Measurements from ENCODE around the gene DDX20.

The DDX20 gene

DNA sequence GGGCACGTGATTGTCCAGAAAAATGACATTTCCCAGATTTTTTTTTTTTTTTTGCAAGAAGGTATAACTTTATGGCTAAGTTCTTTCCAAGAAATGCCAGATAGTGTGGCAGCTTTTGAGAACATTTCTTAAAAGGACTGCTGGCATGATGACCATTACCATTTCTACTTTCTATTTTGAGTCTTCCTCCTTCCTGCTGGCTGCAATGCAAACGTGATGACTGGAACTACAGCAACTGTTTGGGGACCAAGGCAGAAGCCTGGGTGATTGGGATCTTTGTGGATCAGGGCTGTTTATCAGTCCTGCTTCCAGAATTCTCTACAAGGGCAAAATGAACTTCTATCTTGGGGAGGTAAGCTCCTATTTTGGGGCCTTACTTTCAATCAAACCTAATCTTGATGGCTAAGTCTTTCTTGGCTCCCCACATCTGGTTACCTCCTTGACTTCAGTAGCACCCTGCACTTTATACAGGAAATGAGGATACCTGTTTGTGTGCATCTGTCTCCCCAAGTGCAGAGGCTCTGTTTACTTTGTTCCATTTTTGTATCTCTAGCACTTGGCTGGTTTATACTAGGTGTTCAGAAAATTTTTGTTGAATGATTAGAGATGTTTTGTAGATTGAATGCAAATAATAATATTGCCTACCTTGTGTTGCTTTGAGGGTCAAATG, 3.7 kb upstream of the DDX20 start:
- FAIRE-seq: no peak

DNA sequence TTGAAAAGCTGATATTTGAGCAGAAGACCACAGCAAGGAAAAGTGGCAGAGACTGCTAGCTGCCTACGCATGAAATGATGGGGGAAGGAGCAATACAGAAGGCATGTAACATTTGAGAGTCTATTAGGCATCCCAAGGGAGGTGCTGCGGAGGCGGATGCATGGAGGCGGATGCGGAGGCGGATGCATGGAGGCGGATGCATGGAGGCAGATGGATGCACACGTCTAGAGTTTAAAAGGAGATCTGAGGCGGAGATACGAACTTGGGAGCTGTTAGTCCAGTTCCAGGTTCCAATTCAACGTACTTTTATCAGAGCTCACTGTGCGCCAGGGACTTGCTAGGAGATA, 744 bp upstream of the DDX20 start:
- FAIRE-seq: no peak

DNA sequence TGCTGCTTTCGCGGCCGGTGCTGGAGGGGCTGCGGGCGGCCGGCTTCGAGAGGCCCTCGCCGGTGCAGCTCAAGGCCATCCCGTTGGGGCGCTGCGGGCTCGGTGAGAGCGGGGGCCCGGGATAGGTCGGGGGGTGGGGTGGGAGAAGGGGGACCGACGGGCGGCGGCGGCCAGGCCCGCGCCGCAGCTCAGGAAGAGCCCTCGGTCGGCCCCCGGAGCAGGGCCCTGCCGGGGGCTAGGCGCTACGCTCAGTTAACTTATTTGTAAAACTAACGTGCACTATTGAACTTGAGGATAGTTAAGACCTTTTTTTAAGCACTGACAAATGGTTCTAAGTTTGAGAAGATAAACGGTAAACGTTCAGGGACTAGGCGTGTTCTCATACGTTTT, 418 bp downstream of the DDX20 start:
- no peak for FAIRE-seq

DNA sequence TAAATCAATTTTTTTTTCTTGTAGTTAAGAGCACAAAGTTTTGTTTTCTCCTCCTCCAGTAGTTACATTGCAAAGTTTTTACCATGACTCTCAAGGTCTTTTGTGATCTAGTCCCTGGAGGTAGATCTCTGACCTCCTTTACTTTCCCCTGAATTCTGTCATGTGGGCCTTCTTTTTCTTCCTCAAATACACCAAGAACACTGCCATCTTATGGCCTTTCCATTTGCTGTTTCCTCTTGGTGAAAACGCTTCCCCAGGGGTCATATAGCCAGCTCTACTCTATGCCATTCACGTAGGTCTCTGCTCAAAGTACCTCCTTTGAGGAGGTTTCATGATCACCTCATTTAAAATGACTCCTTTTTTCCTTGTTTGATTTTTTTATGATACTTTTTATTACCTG, 2.7 kb downstream of the DDX20 start:
- no peak for FAIRE-seq

DNA sequence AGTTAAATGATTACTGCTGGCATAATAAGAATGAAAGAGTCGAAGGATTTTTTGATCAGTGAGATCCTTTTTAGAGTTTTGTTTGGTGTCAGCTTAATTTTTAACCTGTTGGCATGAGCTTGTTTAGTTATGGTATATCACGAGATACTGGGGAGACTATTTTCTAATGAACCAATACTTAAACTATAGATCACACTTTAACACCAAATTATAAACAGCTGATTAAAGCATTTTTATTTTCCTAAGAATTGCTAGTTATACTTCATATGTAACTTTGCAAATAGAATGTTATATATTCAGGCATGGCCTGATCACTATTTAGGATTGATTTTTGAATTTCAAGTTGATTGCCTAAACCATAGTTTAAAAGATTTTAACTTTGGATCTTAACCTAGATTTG, 6.0 kb downstream of the DDX20 start:
- no peak for FAIRE-seq

DNA sequence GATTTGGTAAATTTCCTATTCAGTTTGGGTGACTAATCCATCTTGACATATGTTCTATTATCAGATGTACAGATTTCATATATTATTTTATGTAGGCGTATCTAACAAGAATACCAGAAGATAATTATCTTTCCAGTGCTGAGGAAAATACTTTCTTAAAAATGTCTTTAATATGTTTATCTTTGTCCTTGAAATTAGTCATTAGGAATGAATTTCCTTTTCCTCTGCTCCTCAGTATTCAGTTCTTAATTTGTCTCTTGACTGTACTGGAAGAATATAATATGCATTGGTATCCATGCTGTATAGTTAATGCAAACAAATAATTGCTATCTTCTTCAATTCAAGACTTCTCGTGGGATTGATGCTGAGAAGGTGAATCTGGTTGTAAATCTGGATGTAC, 6.6 kb downstream of the DDX20 start:
- no peak for FAIRE-seq

DNA sequence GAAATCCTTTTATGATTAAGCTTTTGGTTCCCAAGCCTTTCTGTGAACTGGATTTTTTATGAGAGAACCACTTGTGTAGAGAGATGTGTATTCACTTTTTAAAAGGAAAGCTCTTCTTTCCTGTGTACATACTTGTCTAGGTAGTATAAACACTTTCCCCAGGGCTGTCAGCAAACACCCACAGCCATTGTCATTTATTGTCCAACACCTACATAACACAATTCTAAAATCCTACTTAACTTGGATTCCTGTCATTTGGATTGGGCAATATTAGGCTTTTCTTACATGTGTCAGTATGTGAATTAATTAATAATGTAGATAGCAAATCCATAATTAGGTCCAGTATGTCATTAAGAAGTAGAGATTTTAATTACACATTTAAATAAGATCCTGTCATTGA, 12.3 kb downstream of the DDX20 start:
- FAIRE-seq: no peak

DNA sequence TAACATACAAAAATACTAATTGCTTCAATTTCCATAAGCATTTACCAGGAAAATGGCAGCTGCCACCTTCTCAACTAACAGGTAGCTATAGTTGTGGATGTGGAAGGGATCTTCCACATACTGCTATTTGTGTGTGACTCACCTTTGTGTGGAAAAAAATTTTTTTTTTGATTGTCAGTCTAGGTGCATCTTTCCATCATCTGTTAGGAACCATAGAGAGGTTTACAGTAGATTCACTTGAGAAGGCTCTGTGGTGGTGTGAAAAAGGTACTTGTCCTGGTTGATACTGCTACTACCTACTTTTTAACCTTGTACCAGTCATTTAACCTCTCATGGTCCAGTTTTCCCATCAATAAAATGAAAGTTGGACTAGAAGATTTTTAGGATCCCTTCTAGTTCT, 12.9 kb downstream of the DDX20 start:
- FAIRE-seq: no peak

DNA sequence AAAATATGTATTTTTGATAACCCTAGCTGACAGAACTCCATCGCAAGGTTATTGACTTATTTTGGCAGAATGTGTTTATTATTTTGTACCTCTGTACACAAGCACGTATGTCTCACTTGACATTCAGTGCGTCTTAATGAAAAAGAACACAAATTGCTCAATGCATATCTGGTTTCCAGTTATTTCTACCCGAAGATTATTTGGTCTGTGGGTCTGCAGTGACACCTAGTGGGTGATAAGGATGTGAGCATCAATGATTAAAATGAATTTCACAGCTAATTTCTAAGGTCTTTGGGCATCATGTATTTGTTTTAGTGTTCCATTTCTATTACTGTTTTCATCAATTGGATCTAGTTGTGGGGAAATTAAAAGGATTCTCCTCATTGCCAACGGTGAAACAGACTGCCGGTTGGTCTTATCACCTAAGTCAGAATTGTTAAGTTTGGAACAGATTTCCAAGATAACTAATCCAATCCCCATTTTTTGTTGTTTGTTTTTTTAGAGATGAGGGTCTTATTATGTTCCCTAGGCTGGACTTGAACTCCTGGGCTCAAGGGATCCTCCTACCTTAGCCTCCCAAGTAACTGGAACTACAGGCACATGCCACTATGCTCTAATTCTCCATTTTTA, 13.9 kb downstream of the DDX20 start:
- peak; percentile 77 for FAIRE-seq

DNA sequence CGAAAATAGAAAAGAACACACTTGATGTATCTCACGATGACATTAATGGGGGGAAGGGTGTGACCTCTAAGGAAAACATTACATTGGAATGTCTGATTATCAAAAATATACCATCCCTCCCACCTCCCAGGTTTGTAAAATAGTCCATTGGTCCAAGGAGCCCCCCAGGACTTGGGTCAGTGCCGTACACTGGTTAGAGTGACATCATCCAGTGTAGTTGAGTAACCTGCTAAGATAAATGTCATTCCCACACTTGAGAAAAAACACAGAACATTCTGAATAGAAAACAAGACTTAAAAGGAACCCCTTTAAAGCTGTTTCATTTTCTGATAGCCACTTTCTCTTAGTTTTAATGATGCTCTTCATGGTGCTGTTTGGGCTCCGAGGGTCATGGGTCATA, 15.2 kb downstream of the DDX20 start:
- FAIRE-seq: no peak

DNA sequence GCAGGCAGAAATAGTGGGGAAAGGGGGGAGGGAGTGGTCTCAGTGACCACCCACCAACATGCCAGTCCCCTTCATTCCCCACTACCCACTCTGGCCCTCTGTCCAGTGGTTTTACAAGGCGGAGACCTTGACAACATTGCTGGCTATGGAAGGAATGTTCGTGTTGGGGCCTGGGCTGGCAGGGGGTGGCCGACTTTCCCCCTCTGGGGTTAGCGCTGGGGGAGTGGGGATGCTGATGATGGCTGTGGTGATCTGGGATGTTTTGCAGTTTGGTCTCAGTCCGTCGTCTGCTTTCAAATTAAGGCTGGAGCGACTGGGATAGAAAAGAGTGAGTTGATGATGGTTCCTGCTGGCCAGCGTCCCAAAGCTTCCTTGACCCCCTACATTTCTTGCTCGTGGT, 20.3 kb downstream of the DDX20 start:
- no peak for FAIRE-seq

DNA sequence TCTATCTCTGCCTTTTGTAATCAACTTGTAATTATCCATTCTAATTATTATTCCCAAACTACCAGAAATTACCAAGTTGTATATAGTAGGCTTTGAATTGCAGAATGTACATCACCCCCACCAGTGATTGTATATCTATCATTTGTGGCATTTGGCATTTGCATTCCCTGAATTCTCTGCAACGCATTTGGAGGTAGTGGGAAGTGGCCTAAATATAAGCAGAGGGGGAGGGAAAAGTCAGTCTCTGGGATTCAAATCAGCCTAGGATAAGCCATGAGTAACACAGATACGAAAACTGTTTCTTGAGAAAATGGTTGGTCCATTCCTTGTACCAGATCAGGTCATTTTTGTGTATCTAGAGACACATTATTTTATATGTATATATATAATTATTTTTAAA, 20.7 kb downstream of the DDX20 start:
- FAIRE-seq: no peak

DNA sequence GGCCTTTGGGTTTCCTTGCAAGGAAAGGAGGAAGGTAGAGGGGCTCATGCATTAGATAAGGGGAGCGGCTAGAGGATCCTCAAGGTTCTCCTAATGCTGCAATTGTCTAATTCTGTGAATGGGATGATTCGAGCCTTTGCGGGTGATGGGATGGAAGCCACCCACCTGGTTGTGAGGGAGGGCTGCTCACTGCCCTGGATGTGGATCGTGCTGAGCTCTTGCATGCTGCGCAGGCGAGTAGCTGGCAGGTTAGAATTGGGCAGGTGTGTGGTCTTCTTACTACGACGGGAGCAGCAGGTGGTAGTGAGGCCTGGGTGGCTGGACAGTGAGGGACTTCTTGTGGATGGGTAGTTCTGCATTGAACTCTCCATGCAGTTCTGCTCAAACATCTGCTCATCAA, 21.2 kb downstream of the DDX20 start:
- FAIRE-seq: no peak

DNA sequence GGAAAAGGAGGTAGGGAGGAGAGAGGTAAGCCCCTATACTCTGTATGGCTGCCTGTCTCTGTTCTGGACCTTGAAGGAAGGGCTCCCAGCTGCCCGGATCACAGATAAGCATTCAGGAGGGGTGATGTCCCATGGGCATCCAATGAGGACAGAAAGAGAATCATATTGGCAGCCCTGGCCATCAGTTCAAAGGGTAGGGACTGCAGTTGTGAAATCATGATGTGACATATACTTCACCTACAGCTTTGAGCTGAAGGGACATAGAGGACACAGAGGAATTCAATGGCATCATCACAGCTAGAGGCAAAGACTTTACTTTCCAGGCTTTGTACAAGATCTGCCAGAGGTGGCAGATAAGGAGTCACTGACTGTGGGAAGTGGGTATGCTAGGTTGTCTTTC, 21.6 kb downstream of the DDX20 start:
- FAIRE-seq: no peak

DNA sequence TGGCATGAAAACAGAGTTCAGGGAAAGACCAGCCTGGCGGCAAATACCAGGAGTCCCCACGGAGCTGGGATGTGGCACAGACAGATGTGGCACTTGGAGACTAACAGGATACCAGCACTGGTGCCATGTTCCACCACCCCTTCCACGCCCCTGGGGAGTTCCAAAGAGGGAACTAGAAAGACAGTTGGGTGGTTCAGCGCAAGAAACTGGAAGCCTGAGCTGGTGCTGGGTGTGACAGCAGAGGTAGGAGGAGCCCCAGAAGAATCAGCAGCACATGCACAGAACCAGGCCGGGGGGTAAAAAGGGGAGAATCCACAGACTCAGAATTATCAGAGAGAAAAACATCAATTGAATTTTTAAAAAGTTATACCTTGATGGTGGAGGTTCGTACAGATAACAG, 22.4 kb downstream of the DDX20 start:
- no peak for FAIRE-seq

DNA sequence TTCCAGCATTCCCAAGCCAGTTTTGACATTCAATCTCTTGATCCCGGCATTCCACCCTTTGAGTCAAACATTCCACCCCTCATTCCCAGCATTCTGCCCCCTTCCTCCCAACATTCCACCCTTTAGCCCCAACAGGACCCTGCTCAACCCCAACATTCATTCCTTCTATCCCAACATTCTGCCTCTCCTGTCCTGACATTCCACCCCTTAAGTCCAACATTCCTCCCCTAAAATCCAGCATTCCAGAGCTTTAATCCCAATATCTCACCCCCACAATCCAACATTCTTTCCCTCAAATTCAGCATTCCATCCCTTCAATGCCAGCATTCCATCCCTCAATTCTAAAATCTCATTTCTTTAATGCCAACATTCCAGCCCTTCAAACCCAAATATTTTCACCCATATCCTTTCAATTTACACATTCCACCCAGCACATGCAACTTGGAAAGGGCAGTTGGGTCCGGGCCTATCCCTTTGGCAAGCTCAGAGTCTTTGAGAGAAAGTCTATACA, 22.9 kb downstream of the DDX20 start:
- no peak for FAIRE-seq

DNA sequence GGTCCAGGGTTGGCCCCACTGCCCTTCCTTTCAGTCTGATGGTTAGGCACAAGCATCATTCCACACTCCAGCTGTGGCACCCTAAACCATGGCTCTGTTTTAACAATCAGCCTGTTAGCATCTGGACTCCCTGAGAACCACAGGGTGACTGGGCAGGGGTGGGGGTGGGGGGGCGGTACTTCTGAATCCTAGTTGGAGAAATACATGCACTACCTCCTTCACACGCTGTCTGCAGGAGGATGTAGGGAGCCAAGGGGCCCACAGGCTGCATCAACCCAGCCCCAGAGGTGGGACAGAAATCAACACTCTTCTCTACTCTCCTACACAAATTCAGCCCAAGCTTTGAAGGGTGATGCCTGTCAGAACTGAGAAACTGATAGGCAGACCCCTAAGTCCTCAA, 23.8 kb downstream of the DDX20 start:
- no peak for FAIRE-seq

DNA sequence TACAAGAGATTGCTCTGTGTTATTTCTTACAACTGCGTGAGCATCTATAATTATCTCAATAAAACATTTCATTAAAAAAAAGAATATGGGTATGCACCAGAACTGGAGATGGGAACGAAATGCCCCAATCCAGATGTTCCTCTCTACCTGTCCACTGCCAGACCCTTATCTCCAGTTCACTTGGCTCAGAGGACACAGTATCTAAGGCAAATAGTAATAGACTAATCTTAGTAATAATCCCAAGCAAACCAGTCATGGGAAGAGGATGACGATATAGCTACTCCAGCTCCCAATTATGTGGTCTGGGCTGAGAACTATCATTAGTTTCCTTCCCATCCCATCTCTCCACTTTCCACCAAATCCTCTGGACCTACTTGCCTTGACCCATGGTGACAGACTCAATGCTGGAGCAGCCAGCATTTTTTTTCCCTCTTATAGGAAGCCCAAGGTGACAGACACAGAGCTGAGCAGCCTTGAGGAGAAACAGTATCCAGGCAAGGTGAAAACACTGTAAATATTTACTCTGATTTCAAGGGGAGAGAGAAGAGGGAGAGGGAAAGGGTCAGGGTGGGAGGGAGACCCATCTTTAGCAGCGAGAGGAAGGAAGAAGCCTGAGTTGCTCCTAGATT, 28.7 kb downstream of the DDX20 start:
- FAIRE-seq: no peak

DNA sequence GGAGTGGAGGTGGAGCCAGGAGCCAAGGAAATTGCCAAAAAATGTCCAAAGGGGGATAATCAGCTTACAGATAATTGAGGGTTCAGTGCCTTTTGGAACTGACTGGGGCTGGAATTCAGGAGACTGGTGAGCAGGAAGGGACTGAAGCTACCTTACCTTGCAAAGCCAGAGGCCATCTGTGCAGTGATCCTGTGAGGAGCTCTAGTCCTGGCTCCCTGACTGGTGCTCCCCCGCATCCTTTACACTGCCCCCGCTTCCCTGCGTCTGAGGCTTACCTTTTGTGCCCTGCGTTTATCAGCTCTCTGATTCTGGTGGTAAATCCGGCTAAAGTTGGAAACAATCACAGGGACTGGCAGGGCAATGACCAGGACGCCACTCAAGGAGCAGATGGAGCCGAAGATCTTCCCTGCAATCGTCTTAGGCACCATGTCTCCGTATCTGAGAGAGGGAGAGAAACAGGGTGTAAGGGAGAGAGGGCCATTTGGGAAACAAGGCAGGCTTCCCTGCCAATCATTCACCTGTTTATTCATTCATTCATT, 31.0 kb downstream of the DDX20 start:
- FAIRE-seq: no peak

DNA sequence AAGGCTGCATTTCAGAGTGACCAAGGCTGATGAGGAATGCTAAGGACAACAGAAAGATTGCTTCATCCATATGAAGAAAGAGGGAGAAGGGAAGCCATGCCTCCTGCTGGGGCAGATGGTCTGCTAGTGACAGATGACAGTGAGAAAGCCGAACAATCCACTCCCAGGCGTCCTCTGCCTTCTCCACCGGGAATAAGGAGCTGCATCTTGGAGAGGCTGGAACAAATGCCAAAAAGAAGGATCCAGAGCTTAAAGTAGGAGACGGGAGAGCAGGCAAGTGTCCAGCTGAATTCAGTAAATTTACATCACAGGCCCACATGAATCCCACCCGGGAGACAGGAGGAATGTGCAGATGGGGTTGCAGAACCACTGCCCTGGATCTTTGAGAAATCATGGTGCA, 33.4 kb downstream of the DDX20 start:
- no peak for FAIRE-seq

DNA sequence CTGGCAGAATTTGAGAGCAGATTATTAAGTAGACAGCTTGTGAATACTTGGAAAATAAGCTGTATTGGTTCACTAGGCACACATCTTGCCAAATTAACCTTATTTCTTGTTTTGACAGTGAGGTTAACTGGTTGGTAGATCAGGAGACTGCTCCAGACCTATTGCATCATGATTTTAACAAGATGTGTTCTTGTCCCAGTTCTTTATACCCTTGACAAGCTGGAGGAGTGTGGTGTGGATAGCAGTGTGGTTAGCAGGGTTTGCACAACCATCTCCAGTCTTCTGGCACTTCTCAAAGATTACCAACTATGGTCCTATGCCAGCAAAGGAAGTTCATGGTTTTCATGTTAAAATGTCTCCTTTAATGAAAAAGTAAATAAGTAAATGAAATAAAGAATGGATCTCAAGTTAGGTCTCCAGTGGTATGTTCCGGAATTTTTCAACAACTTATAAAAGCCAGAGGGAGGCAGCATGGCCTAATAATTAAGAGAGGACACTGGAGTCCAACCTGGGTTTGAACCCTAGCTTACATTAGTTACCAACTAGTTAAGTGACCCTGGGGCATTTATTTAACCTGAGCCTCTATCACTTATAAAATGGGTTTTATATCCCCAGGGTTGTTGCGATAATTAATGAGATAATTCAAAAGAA, 34.1 kb downstream of the DDX20 start:
- FAIRE-seq: no peak

DNA sequence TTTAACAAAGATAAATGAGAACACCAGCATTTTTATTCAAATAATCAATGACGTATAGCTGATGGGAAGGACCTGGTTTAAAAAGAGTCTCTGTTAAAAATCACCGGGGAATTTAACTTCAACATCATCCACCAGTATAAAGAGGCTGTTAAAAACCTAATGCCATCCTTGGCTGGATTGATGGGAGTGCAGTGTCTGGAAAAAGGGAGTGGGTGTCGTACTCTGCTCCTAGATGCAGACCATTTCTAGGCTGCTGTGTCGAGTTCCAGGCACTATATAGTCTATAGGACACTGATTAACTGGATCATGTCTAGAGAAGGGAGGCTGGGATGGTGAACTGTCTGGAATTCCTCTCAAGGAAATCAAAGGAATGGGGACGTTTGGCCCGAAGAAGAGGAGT, 36.1 kb downstream of the DDX20 start:
- FAIRE-seq: no peak

DNA sequence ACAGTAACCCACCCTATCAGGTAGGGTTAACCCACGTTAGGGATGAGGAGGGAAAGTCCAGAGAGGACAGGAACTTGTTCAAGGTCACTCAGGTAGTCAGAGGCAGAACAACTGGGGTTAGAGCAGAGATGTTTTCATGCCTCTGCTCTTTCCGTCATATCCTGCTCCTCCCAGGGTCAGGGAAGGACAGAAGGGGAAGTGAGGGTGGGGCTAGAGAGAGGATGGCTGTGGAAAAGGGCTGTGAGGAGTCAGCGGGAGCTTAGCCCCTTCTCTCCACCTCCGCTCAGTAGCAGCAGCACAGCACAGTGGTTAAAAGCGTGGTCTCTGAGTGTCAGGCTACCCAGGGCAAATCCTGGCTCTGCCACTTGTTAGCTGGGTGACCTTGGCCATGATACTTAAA, 36.5 kb downstream of the DDX20 start:
- no peak for FAIRE-seq

DNA sequence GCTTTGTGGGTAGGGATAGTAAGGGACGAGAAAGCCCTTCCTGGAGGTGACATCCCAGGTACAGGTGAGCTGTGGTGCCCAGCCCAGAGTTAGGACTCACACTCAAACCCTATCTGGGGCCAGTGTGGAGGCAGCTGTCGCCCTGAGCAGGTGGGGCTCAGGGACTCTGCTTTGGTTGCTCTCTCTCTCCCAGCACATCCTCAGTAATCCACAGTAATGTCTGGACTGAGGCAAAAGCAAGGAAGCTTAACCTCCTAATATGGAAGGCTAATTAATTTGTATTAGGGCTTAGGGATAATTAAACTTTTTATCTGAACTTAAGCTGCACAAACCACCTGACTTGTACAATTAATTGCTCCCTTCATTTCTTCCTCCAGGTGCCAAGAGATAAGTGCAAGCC, 38.2 kb downstream of the DDX20 start:
- FAIRE-seq: no peak

Measured in TTC549 (cell line).